HUES48 (cell line): ENCODE measurements around the gene DOCK11.
A peak's percentile ranks its signal among the peaks of the same experiment; 100 is the strongest.

Source experiments
- H3K27ac ChIP-seq: one replicate; pipeline ENCODE4 v1.7.0; 2013; ENCODE audit warnings: low read depth, low read length, inconsistent platforms
- H3K27me3 ChIP-seq: 2 replicates; pipeline ENCODE4 v1.6.1; 2013; ENCODE audit warnings: mild to moderate bottlenecking, low read length; ENCODE audit not compliant: control insufficient read depth, insufficient read depth
- H3K36me3 ChIP-seq: 2 replicates; pipeline ENCODE4 v1.6.1; 2013; ENCODE audit warnings: low read length; ENCODE audit not compliant: control insufficient read depth, insufficient read depth
- H3K4me1 ChIP-seq: 2 replicates; pipeline ENCODE4 v1.6.1; 2013; ENCODE audit warnings: mild to moderate bottlenecking, low read length; ENCODE audit not compliant: control insufficient read depth, insufficient read depth
- H3K4me3 ChIP-seq: 2 replicates; pipeline ENCODE4 v1.5.1; 2013; ENCODE audit warnings: mild to moderate bottlenecking, low read depth, low read length
- H3K9ac ChIP-seq: 2 replicates; pipeline ENCODE4 v1.6.1; 2013; ENCODE audit warnings: mild to moderate bottlenecking, low read depth, low read length, moderate library complexity
- H3K9me3 ChIP-seq: 2 replicates; pipeline ENCODE4 v1.6.1; 2013; ENCODE audit warnings: low read length; ENCODE audit not compliant: control insufficient read depth, insufficient read depth

The DOCK11 gene

GRCh38 chrX:118534716-118535493, 39.3 kb downstream of the DOCK11 start:
- Histone ChIP-seq H3K27me3 (no peaks in the 10 kb centered on the region), H3K9ac (peak overlapping the region; percentile 39), H3K27ac (peak overlapping the region; percentile 75), H3K4me1 (peaks cover 53% of the 10 kb centered on the region), H3K4me3 (peak overlapping the region; percentile 24), H3K36me3 (no peaks in the 10 kb centered on the region), H3K9me3 (no peaks in the 10 kb centered on the region)

- no peaks in the 10 kb centered on the region for H3K27me3 ChIP-seq
- H3K4me3 ChIP-seq, result no peak overlapping the region
- H3K9me3 ChIP-seq, result no peaks in the 10 kb centered on the region
- H3K27ac ChIP-seq, result no peak overlapping the region
- peaks cover 53% of the 10 kb centered on the region for H3K4me1 ChIP-seq
- no peaks in the 10 kb centered on the region for H3K36me3 ChIP-seq
- no peak overlapping the region for H3K9ac ChIP-seq
Observed at GRCh38 chrX:118536204-118536603, 40.6 kb downstream of the DOCK11 start.

- Histone ChIP-seq H3K36me3 (no peaks in the 10 kb centered on the region), H3K9ac (no peak overlapping the region), H3K9me3 (no peaks in the 10 kb centered on the region), H3K27me3 (no peaks in the 10 kb centered on the region), H3K4me1 (peaks cover 53% of the 10 kb centered on the region), H3K27ac (peak overlapping the region; percentile 11), H3K4me3 (no peak overlapping the region; the same call in 1 of the 2 replicates)
Observed at GRCh38 chrX:118536687-118537461, 41.3 kb downstream of the DOCK11 start.

- Histone ChIP-seq H3K9ac (no peak overlapping the region), H3K9me3 (no peaks in the 10 kb centered on the region), H3K27ac (no peak overlapping the region), H3K4me3 (no peak overlapping the region), H3K36me3 (peaks cover 4% of the 10 kb centered on the region; the same call in 1 of the 2 replicates), H3K27me3 (no peaks in the 10 kb centered on the region), H3K4me1 (peaks cover 50% of the 10 kb centered on the region)
Observed at GRCh38 chrX:118538386-118538785, 42.8 kb downstream of the DOCK11 start.

GRCh38 chrX:118540342-118540741, 44.7 kb downstream of the DOCK11 start:
- Histone ChIP-seq H3K4me1 (peaks cover 30% of the 10 kb centered on the region), H3K36me3 (peaks cover 8% of the 10 kb centered on the region; the same call in 1 of the 2 replicates), H3K9me3 (no peaks in the 10 kb centered on the region), H3K4me3 (no peak overlapping the region), H3K27me3 (no peaks in the 10 kb centered on the region), H3K27ac (no peak overlapping the region), H3K9ac (no peak overlapping the region)

- Histone ChIP-seq H3K27ac (no peak overlapping the region), H3K9me3 (no peaks in the 10 kb centered on the region), H3K36me3 (peaks cover 13% of the 10 kb centered on the region; the same call in 1 of the 2 replicates), H3K4me3 (no peak overlapping the region), H3K27me3 (no peaks in the 10 kb centered on the region), H3K4me1 (peaks cover 20% of the 10 kb centered on the region), H3K9ac (no peak overlapping the region)
Observed at GRCh38 chrX:118541482-118541881, 45.9 kb downstream of the DOCK11 start.

GRCh38 chrX:118545510-118545909, 49.9 kb downstream of the DOCK11 start:
- H3K27ac ChIP-seq, result no peak overlapping the region
- H3K27me3 ChIP-seq, result no peaks in the 10 kb centered on the region
- peaks cover 13% of the 10 kb centered on the region; the same call in 1 of the 2 replicates for H3K36me3 ChIP-seq
- no peaks in the 10 kb centered on the region for H3K9me3 ChIP-seq
- no peaks in the 10 kb centered on the region; the same call in 1 of the 2 replicates for H3K4me1 ChIP-seq
- H3K4me3 ChIP-seq, result no peak overlapping the region
- no peak overlapping the region for H3K9ac ChIP-seq

GRCh38 chrX:118548841-118549240, 53.2 kb downstream of the DOCK11 start:
- H3K27ac ChIP-seq, result no peak overlapping the region
- H3K27me3 ChIP-seq, result no peaks in the 10 kb centered on the region
- H3K4me1 ChIP-seq, result no peaks in the 10 kb centered on the region; the same call in 1 of the 2 replicates
- no peak overlapping the region for H3K4me3 ChIP-seq
- H3K9me3 ChIP-seq, result no peaks in the 10 kb centered on the region
- peaks cover 10% of the 10 kb centered on the region; the same call in 1 of the 2 replicates for H3K36me3 ChIP-seq
- no peak overlapping the region for H3K9ac ChIP-seq

GRCh38 chrX:118550792-118551191, 55.2 kb downstream of the DOCK11 start:
- H3K27ac ChIP-seq, result no peak overlapping the region
- H3K27me3 ChIP-seq, result no peaks in the 10 kb centered on the region
- H3K9ac ChIP-seq, result no peak overlapping the region
- H3K9me3 ChIP-seq, result no peaks in the 10 kb centered on the region
- no peaks in the 10 kb centered on the region; the same call in 1 of the 2 replicates for H3K4me1 ChIP-seq
- no peak overlapping the region for H3K4me3 ChIP-seq
- H3K36me3 ChIP-seq, result peaks cover 3% of the 10 kb centered on the region; the same call in 1 of the 2 replicates

- H3K4me1 ChIP-seq, result no peaks in the 10 kb centered on the region
- H3K9ac ChIP-seq, result no peak overlapping the region
- no peak overlapping the region for H3K4me3 ChIP-seq
- no peaks in the 10 kb centered on the region for H3K9me3 ChIP-seq
- no peak overlapping the region for H3K27ac ChIP-seq
- no peaks in the 10 kb centered on the region for H3K27me3 ChIP-seq
- no peaks in the 10 kb centered on the region; the same call in 1 of the 2 replicates for H3K36me3 ChIP-seq
Observed at GRCh38 chrX:118551426-118551825, 55.8 kb downstream of the DOCK11 start.
